HepG2 (cell line): ENCODE measurements around the gene CDHR1. TPM values are rescaled to one million over a fixed set of nuclear protein-coding genes. Genes with fewer than 3 reads are reported as not detected.

Experiments
- ATAC-seq: fragments of 200-7000 bp; cut with Tn5 transposase; 3 replicates; pipeline ENCODE4 v1.9.1; 2020; ENCODE audit warnings: mild to moderate bottlenecking, moderate library complexity
- BruUV-seq: library from RNA; stranded (reverse); fragments of 400-500 nt; replicated peaks from 2 replicates; lab custom pipeline; 2021; lab: Mats Ljungman, UMichigan
- CTCF ChIA-PET: fragments of 300-600 bp; formaldehyde crosslinking; extraction: SDS; loops from one replicate; lab custom pipeline; 2021; ENCODE audit warnings: low total read pairs, inconsistent platforms, low intra/inter-chr PET ratio; lab: Yijun Ruan, JAX
- POLR2A ChIA-PET: fragments of 350-600 bp; sonication (Branson Sonifier 250); formaldehyde crosslinking; loops from one replicate; lab custom pipeline; 2020; ENCODE audit warnings: antibody characterized with exemption, inconsistent platforms; lab: Yijun Ruan, JAX
- DNase-seq: peaks from one replicate; pipeline ENCODE4 v3.0.0-alpha.2; 2015; ENCODE audit warnings: low spot score
- FAIRE-seq: peaks from 3 replicates; lab custom pipeline; 2011; peaks lifted over from hg19 to GRCh38; lab: Jason Lieb, UNC
- H2AFZ ChIP-seq: one replicate; pipeline ENCODE4 v1.6.1; 2011; ENCODE audit warnings: low read length, inconsistent platforms
- H3K27ac ChIP-seq: fragments of 300-600 bp; 3 replicates; pipeline ENCODE4 v1.8.0; 2011; ENCODE audit warnings: mixed run types, mild to moderate bottlenecking, mixed read lengths, low read length, inconsistent platforms; ENCODE audit not compliant: insufficient read depth; ENCODE audit errors: extremely low read length
- H3K27me3 ChIP-seq, 2 experiments: fragments of 200-600 bp in 1 of 2; 2 replicates in 1 of 2; 3 replicates in 1 of 2; pipeline versions ENCODE4 v1.6.0 to v1.8.0; 2011; ENCODE audit warnings: low read length in 2 of 2, mild to moderate bottlenecking in 2 of 2, moderate library complexity in 2 of 2, inconsistent platforms in 1 of 2; ENCODE audit not compliant: insufficient read depth in 2 of 2, control insufficient read depth in 1 of 2
- H3K36me3 ChIP-seq, 2 experiments: fragments of 200-600 bp in 1 of 2; replicated peaks in 1 of 2; 2 replicates in 1 of 2; 3 replicates in 1 of 2; pipeline versions ENCODE4 v1.5.1 to v1.8.0; 2011; ENCODE audit warnings: low read length in 2 of 2, inconsistent platforms in 1 of 2; ENCODE audit not compliant: insufficient read depth in 2 of 2, control insufficient read depth in 1 of 2
- H3K4me1 ChIP-seq: 2 replicates; pipeline ENCODE4 v1.5.1; 2012; ENCODE audit warnings: low read length, inconsistent platforms; ENCODE audit not compliant: insufficient read depth
- H3K4me2 ChIP-seq: 2 replicates; pipeline ENCODE4 v1.6.0; 2011; ENCODE audit warnings: low read depth, low read length, inconsistent platforms
- H3K4me3 ChIP-seq, 3 experiments: fragments of 200-600 bp in 1 of 3; sonication (generic), shearing (Covaris generic) in 1 of 3; replicated peaks in 1 of 3; 2 replicates each; pipeline ENCODE4 v1.5.1; 2011 to 2016; ENCODE audit warnings: low read length in 3 of 3, inconsistent platforms in 2 of 3, low read depth in 2 of 3, mild to moderate bottlenecking in 2 of 3, control low read depth in 1 of 3, mixed read lengths in 1 of 3; ENCODE audit not compliant: insufficient read depth in 1 of 3
- H3K79me2 ChIP-seq: one replicate; pipeline ENCODE4 v1.6.1; 2011; ENCODE audit warnings: low read length, inconsistent platforms; ENCODE audit not compliant: insufficient read depth
- H3K9ac ChIP-seq: 2 replicates; pipeline ENCODE4 v1.6.0; 2011; ENCODE audit warnings: mild to moderate bottlenecking, low read depth, low read length, inconsistent platforms; ENCODE audit not compliant: insufficient read depth
- H3K9me3 ChIP-seq: 2 replicates; pipeline ENCODE4 v1.5.1; 2012; ENCODE audit warnings: mild to moderate bottlenecking, low read length
- H4K20me1 ChIP-seq: 2 replicates; pipeline ENCODE4 v1.6.0; 2011; ENCODE audit warnings: inconsistent platforms, mild to moderate bottlenecking, low read length, moderate library complexity; ENCODE audit not compliant: insufficient read depth
- BRD4 ChIP-seq: sonication (generic); formaldehyde crosslinking; IDR thresholded peaks from 2 replicates; pipeline ENCODE4 v1.4.0; 2020; ENCODE audit warnings: missing genetic modification reagents
- CREB1 ChIP-seq, 2 experiments: fragments of 450-650 bp in 1 of 2; IDR thresholded peaks; 2 replicates each; pipeline ENCODE4 v1.6.1; 2016 to 2017; ENCODE audit warnings: control low read depth in 1 of 2, mild to moderate bottlenecking in 1 of 2, missing compliant biosample characterization in 1 of 2, missing genetic modification characterization in 1 of 2
- HOXA9 ChIP-seq: sonication (generic); formaldehyde crosslinking; IDR thresholded peaks from 2 replicates; pipeline ENCODE4 v1.8.1; 2022; ENCODE audit warnings: missing genetic modification reagents, mild to moderate bottlenecking, moderate library complexity, borderline replicate concordance
- KDM5A ChIP-seq: fragments of 200-600 bp; sonication (generic); IDR thresholded peaks from 2 replicates; pipeline ENCODE4 v1.7.0; 2018; ENCODE audit warnings: antibody characterized with exemption, mild to moderate bottlenecking, low read length, borderline replicate concordance
- POGZ ChIP-seq: sonication (generic); formaldehyde crosslinking; IDR thresholded peaks from 2 replicates; pipeline ENCODE4 v1.4.0; 2020; ENCODE audit warnings: mild to moderate bottlenecking, missing genetic modification reagents
- SETDB1 ChIP-seq: sonication (generic); formaldehyde crosslinking; IDR thresholded peaks from 2 replicates; pipeline ENCODE4 v1.5.1; 2020; ENCODE audit warnings: missing genetic modification reagents, mild to moderate bottlenecking, borderline replicate concordance
- SOX13 ChIP-seq, 3 experiments: fragments of 450-650 bp in 1 of 3; sonication (generic) in 1 of 3; formaldehyde crosslinking in 1 of 3; IDR thresholded peaks in 2 of 3; conservative IDR thresholded peaks in 1 of 3; 2 replicates each; pipeline versions ENCODE4 v1.5.0 to v1.6.1; 2016 to 2020; ENCODE audit warnings: antibody characterized with exemption in 1 of 3, mild to moderate bottlenecking in 1 of 3, missing compliant biosample characterization in 1 of 3, missing genetic modification reagents in 1 of 3, moderate library complexity in 1 of 3
- ZEB1 ChIP-seq: IDR thresholded peaks from 2 replicates; pipeline ENCODE4 v1.6.1; 2012; ENCODE audit warnings: mild to moderate bottlenecking, low read depth, inconsistent platforms; ENCODE audit not compliant: insufficient replicate concordance
- ZNF329 ChIP-seq: sonication (generic); formaldehyde crosslinking; IDR thresholded peaks from 2 replicates; pipeline ENCODE4 v1.9.0; 2021; ENCODE audit warnings: low read depth, mild to moderate bottlenecking, missing genetic modification reagents
- ZNF546 ChIP-seq: sonication (generic); formaldehyde crosslinking; conservative IDR thresholded peaks from 2 replicates; pipeline ENCODE4 v1.8.1; 2023; ENCODE audit warnings: mild to moderate bottlenecking, missing genetic modification reagents
- ZNF567 ChIP-seq: sonication (generic); formaldehyde crosslinking; IDR thresholded peaks from 2 replicates; pipeline ENCODE4 v1.8.1; 2023; ENCODE audit warnings: mild to moderate bottlenecking, missing genetic modification reagents, borderline replicate concordance
- ZNF629 ChIP-seq: sonication (generic); formaldehyde crosslinking; conservative IDR thresholded peaks from 2 replicates; pipeline ENCODE4 v1.5.0; 2020; ENCODE audit warnings: missing genetic modification reagents
- ZNF878 ChIP-seq: sonication (generic); formaldehyde crosslinking; IDR thresholded peaks from 2 replicates; pipeline ENCODE4 v1.8.1; 2023; ENCODE audit warnings: mild to moderate bottlenecking, missing genetic modification reagents, moderate library complexity
- WGBS: methylation state at CpG from one replicate; pipeline ENCODE4 v1.1.6; 2017; ENCODE audit warnings: low lambda C conversion rate; 5-methylcytosine and 5-hydroxymethylcytosine counted together
- in situ Hi-C: cut with HindIII; loops from 2 replicates; pipeline ENCODE4 v1.10.0; 2017; ENCODE audit warnings: low pct_unique_long_range_greater_than_20kb; ENCODE audit not compliant: extremely low pct_ligation_motif_present
- intact Hi-C: fragments of 100-400 bp; cut with micrococcal nuclease; formaldehyde crosslinking; loops from one replicate; pipeline ENCODE4 v1.10.0; 2022; ENCODE audit not compliant: unreplicated experiment
- polyA plus RNA-seq, 8 experiments: library from polyadenylated mRNA; depleted of rRNA in 3 of 8; stranded (reverse) in 7 of 8; unstranded in 1 of 8; fragments of >200 nt; fragmentation: Illumina TruSeq in 4 of 8; extraction: Trizol in 4 of 8; gene quantifications; 2 replicates each; pipeline versions ENCODE4 v1.2.1 to v1.2.3, GENCODE V29; 2011 to 2016; ENCODE audit warnings: low read depth in 4 of 8, missing spikeins in 1 of 8, mixed read lengths in 1 of 8; ENCODE audit not compliant: insufficient read depth in 1 of 8
- total RNA-seq, 5 experiments: library from RNA; depleted of rRNA; stranded (reverse); fragments of >200 nt; fragmentation: Illumina TruSeq; extraction: Trizol; gene quantifications; 2 replicates each; pipeline ENCODE4 v1.2.3, GENCODE V29; 2016; ENCODE audit warnings: low read depth in 1 of 5
- TF ChIP-seq, protein P1 (sequence below): sonication (generic); formaldehyde crosslinking; IDR thresholded peaks from 2 replicates; pipeline ENCODE4 v1.4.0; 2020; ENCODE audit warnings: missing genetic modification reagents, low read depth, mild to moderate bottlenecking, borderline replicate concordance
- TF ChIP-seq, protein P2 (sequence below): IDR thresholded peaks from 2 replicates; pipeline ENCODE4 v1.6.1; 2016; ENCODE audit warnings: control low read depth

CDHR1 gene
- total and polyA plus RNA-seq, 2 of the 13 experiments (the other 11 are each of a cell fraction or from before 2014, with no cell fraction given) = 0.04 to 0.09 TPM

GRCh38 chr10:84172467-84173356 lies 21.6 kb upstream of the CDHR1 start:
- peak overlapping the region; percentile 49; the same call in 1 of the 2 replicates for H3K4me2 ChIP-seq
- no peak overlapping the region for H2AFZ ChIP-seq
- H4K20me1 ChIP-seq = no peaks in the 10 kb centered on the region
- H3K36me3 ChIP-seq = no peaks in the 10 kb centered on the region
- no peaks in the 10 kb centered on the region for H3K79me2 ChIP-seq
- ATAC-seq = peak; percentile 31; the same call in 2 of the 3 replicates
- in situ Hi-C loops = no loop called here
- H3K4me3 ChIP-seq = no peak overlapping the region; a peak in 1 of 6 replicates
- peaks cover 0 to 9% of the 10 kb centered on the region in 2 experiments; a peak in 3 of 5 replicates for H3K27me3 ChIP-seq
- TF ChIP-seq, protein P1, sequence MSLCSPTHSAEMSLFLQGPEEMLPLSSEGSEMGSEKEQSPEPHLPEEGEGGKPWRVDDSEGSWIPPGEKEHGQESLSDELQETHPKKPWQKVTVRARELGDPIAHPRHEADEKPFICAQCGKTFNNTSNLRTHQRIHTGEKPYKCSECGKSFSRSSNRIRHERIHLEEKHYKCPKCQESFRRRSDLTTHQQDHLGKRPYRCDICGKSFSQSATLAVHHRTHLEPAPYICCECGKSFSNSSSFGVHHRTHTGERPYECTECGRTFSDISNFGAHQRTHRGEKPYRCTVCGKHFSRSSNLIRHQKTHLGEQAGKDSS = no peak
- no peak for TF ChIP-seq ZNF546 (CRISPR knock-in tag)
- peak; percentile 75 for TF ChIP-seq ZNF629 (CRISPR knock-in tag)
- TF ChIP-seq, all 625 proteins: peak for 1
- H3K9me3 ChIP-seq = no peaks in the 10 kb centered on the region
- ChIA-PET CTCF (no interaction called here), POLR2A (no interaction called here)
- H3K9ac ChIP-seq = no peak overlapping the region
- no TSS peak for BruUV-seq
- WGBS = 38% methylated on average over 9 of the region's 9 CpGs
- no peak for DNase-seq
- intact Hi-C loops = no loop called here
- no peak overlapping the region for H3K27ac ChIP-seq
- no peak for FAIRE-seq
- peaks cover 18% of the 10 kb centered on the region for H3K4me1 ChIP-seq

DNA sequence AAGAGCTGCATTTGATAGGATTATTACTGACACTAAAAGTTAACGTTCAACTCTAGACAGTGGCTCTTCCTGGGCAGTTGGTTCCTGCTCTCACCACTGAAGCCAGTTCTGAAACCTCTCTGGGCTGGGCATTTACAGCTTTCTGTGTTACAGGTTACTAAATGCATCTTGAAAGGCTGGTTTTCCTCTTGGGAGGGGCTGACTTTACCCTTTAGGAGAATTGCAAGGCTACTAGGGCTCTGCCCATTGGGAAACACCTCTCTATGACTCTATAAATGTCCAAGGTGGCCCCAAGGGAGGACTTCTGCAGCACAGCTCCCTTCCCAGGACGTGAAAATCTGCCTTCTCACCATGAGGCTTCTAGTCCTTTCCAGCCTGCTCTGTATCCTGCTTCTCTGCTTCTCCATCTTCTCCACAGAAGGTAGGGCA lies 20.8 kb upstream of the CDHR1 start, which contains the start of gene GPR15LG:
TSS of gene GPR15LG (plus strand) at position 301 of the 429 bp plus-strand sequence. CDS start at position 352, 51 bp downstream.
- in situ Hi-C loops = no loop called here
- intact Hi-C loops = no loop called here
- no peak for FAIRE-seq
- Histone ChIP-seq H3K9me3 (no peaks in the 10 kb centered on the region), H3K36me3 (no peaks in the 10 kb centered on the region), H4K20me1 (no peaks in the 10 kb centered on the region), H3K4me3 (no peak within 1 kb of the TSS; a peak in 1 of 6 replicates), H3K27me3 (peaks cover 0 to 9% of the 10 kb centered on the region in 2 experiments; a peak in 3 of 5 replicates), H3K4me1 (peaks cover 18% of the 10 kb centered on the region), H3K27ac (no peak within 1 kb of the TSS), H3K9ac (no peak within 1 kb of the TSS), H3K4me2 (peak within 1 kb of the TSS; percentile 49; the same call in 1 of the 2 replicates), H3K79me2 (no peaks in the 10 kb centered on the region), H2AFZ (no peak within 1 kb of the TSS)
- ChIA-PET POLR2A (no interaction called here), CTCF (no interaction called here)
- ATAC-seq = no peak
- BruUV-seq = no TSS peak
- 4% methylated on average over 2 of the region's 2 CpGs for WGBS
- no peak for DNase-seq
- no peak for TF ChIP-seq SETDB1 (CRISPR knock-in tag)
- no peak for TF ChIP-seq HOXA9 (CRISPR knock-in tag)
- no peak for TF ChIP-seq ZEB1
- TF ChIP-seq ZNF329 = no peak
- TF ChIP-seq, protein P2, sequence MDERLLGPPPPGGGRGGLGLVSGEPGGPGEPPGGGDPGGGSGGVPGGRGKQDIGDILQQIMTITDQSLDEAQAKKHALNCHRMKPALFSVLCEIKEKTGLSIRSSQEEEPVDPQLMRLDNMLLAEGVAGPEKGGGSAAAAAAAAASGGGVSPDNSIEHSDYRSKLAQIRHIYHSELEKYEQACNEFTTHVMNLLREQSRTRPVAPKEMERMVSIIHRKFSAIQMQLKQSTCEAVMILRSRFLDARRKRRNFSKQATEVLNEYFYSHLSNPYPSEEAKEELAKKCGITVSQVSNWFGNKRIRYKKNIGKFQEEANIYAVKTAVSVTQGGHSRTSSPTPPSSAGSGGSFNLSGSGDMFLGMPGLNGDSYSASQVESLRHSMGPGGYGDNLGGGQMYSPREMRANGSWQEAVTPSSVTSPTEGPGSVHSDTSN (CRISPR knock-in tag) = no peak
- no peak for TF ChIP-seq POGZ (CRISPR knock-in tag)
- no peak for TF ChIP-seq ZNF878 (CRISPR knock-in tag)
- TF ChIP-seq KDM5A = no peak
- no peak for TF ChIP-seq SOX13 (IDR thresholded peaks at IDR 0.05)
- TF ChIP-seq SOX13 (CRISPR knock-in tag; conservative IDR thresholded peaks at IDR 0.05 in 1 of 2, IDR thresholded peaks at IDR 0.05 in 1 of 2) = no peak
- TF ChIP-seq BRD4 (CRISPR knock-in tag) = no peak
- TF ChIP-seq CREB1 (IDR thresholded peaks at IDR 0.05) = no peak
- TF ChIP-seq CREB1 (CRISPR knock-in tag; IDR thresholded peaks at IDR 0.05) = no peak
- TF ChIP-seq ZNF567 (CRISPR knock-in tag) = no peak
